Liver (tissue), 9 donors: ENCODE results near the gene TAS2R1. TPM values are rescaled to one million over a fixed set of nuclear protein-coding genes. Genes with fewer than 3 reads are reported as not detected.

Experiments used
- DNase-seq: peaks from one replicate; pipeline ENCODE4 v3.0.0-alpha.2; 2017; ENCODE audit warnings: low spot score
- H3K27ac ChIP-seq, 2 donors: one replicate each; pipeline ENCODE4 v1.7.0; 2013; ENCODE audit warnings: inconsistent platforms in 2 of 2, low read length in 2 of 2, control low read depth in 1 of 2, low read depth in 1 of 2, mild to moderate bottlenecking in 1 of 2
- H3K27me3 ChIP-seq, 4 donors: one replicate each; pipeline versions ENCODE4 v1.6.1 to v1.7.0; 2013; ENCODE audit warnings: low read length in 3 of 4, inconsistent platforms in 1 of 4, mild to moderate bottlenecking in 1 of 4, moderate library complexity in 1 of 4; ENCODE audit not compliant: control insufficient read depth in 4 of 4, insufficient read depth in 4 of 4
- H3K36me3 ChIP-seq, 4 donors: one replicate each; pipeline versions ENCODE4 v1.6.1 to v1.7.0; 2013; ENCODE audit warnings: low read length in 3 of 4, mild to moderate bottlenecking in 3 of 4, low read depth in 1 of 4, moderate library complexity in 1 of 4; ENCODE audit not compliant: control insufficient read depth in 4 of 4, insufficient read depth in 3 of 4
- H3K4me1 ChIP-seq, 4 donors: one replicate each; pipeline versions ENCODE4 v1.6.1 to v1.7.0; 2013; ENCODE audit warnings: low read length in 3 of 4, mild to moderate bottlenecking in 3 of 4, moderate library complexity in 1 of 4; ENCODE audit not compliant: control insufficient read depth in 4 of 4, insufficient read depth in 4 of 4
- H3K4me3 ChIP-seq, 3 donors: one replicate each; pipeline versions ENCODE4 v1.6.1 to v1.7.0; 2013; ENCODE audit warnings: low read length in 3 of 3, control low read depth in 1 of 3, low read depth in 1 of 3, mild to moderate bottlenecking in 1 of 3
- H3K9ac ChIP-seq, 2 donors: one replicate each; pipeline ENCODE4 v1.7.0; 2013; ENCODE audit warnings: low read length in 2 of 2, mild to moderate bottlenecking in 2 of 2, moderate library complexity in 2 of 2, control low read depth in 1 of 2, low read depth in 1 of 2
- H3K9me3 ChIP-seq, 4 donors: one replicate each; pipeline versions ENCODE4 v1.6.1 to v1.7.0; 2013; ENCODE audit warnings: low read length in 3 of 4; ENCODE audit not compliant: control insufficient read depth in 4 of 4
- EGR1 ChIP-seq, 2 donors: IDR thresholded peaks; 2 replicates each; pipeline ENCODE4 v1.6.1; 2016 to 2018; ENCODE audit warnings: antibody characterized with exemption in 2 of 2, low read depth in 2 of 2
- FOXA1 ChIP-seq: IDR thresholded peaks from 2 replicates; pipeline ENCODE4 v1.6.1; 2016; ENCODE audit warnings: antibody characterized with exemption
- FOXA2 ChIP-seq: IDR thresholded peaks from 2 replicates; pipeline ENCODE4 v1.6.1; 2016; ENCODE audit warnings: antibody characterized with exemption
- GABPA ChIP-seq, 2 donors: IDR thresholded peaks in 1 of 2; conservative IDR thresholded peaks in 1 of 2; 2 replicates each; pipeline ENCODE4 v1.6.1; 2016; ENCODE audit warnings: antibody characterized with exemption in 2 of 2, mild to moderate bottlenecking in 1 of 2, moderate library complexity in 1 of 2
- HNF4A ChIP-seq, 2 donors: conservative IDR thresholded peaks; 2 replicates each; pipeline ENCODE4 v1.6.1; 2016; ENCODE audit warnings: antibody characterized with exemption in 2 of 2, mild to moderate bottlenecking in 2 of 2
- HNF4G ChIP-seq: IDR thresholded peaks from 2 replicates; pipeline ENCODE4 v1.6.1; 2016; ENCODE audit warnings: antibody characterized with exemption
- JUND ChIP-seq, 2 donors: IDR thresholded peaks; 2 replicates each; pipeline ENCODE4 v1.6.1; 2016; ENCODE audit warnings: antibody characterized with exemption in 2 of 2
- NR2F2 ChIP-seq: IDR thresholded peaks from 2 replicates; pipeline ENCODE4 v1.6.1; 2016; ENCODE audit warnings: antibody characterized with exemption
- RAD21 ChIP-seq, 2 donors: IDR thresholded peaks; 2 replicates each; pipeline ENCODE4 v1.6.1; 2016; ENCODE audit warnings: antibody characterized with exemption in 2 of 2, mild to moderate bottlenecking in 2 of 2
- RXRA ChIP-seq, 2 donors: IDR thresholded peaks; 2 replicates each; pipeline ENCODE4 v1.6.1; 2017 to 2018; ENCODE audit warnings: antibody characterized with exemption in 2 of 2, mild to moderate bottlenecking in 1 of 2
- SP1 ChIP-seq: IDR thresholded peaks from 2 replicates; pipeline ENCODE4 v1.6.1; 2018; ENCODE audit warnings: antibody characterized with exemption, mild to moderate bottlenecking
- TAF1 ChIP-seq: conservative IDR thresholded peaks from 2 replicates; pipeline ENCODE4 v1.6.1; 2016; ENCODE audit warnings: antibody characterized with exemption, mild to moderate bottlenecking
- YY1 ChIP-seq: IDR thresholded peaks from 2 replicates; pipeline ENCODE4 v1.6.1; 2016; ENCODE audit warnings: antibody characterized with exemption, mild to moderate bottlenecking
- WGBS: extraction: QIAGEN DNeasy Blood & Tissue Kit; methylation state at CpG from one replicate; pipeline ENCODE4 v1.1.7; 2013; 5-methylcytosine and 5-hydroxymethylcytosine counted together
- polyA plus RNA-seq, 2 donors: library from polyadenylated mRNA; stranded (reverse) in 1 of 2; unstranded in 1 of 2; fragments of 200-250 nt in 1 of 2; fragments of >200 nt in 1 of 2; fragmentation: Nextera tagmentation in 1 of 2; extraction: Ambion mirVana in 1 of 2; gene quantifications; one replicate each; pipeline versions ENCODE4 v1.2.1 to v1.2.3, GENCODE V29; 2013 to 2015
- total RNA-seq, 2 donors: library from RNA; depleted of rRNA; stranded (reverse); fragments of >200 nt; gene quantifications; one replicate each; pipeline ENCODE4 v1.2.3, GENCODE V29; 2014
- TF ChIP-seq, protein P1 (sequence below): fragments of 150-350 bp; IDR thresholded peaks from 2 replicates; pipeline ENCODE4 v1.5.1; 2017; ENCODE audit warnings: improper control_type of control experiment, low read depth, low read length; ENCODE audit not compliant: missing input control
- TF ChIP-seq, protein P2 (sequence below): IDR thresholded peaks from 2 replicates; pipeline ENCODE4 v1.6.1; 2016; ENCODE audit warnings: antibody characterized with exemption
- TF ChIP-seq, protein P3 (sequence below): IDR thresholded peaks from 2 replicates; pipeline ENCODE4 v1.6.1; 2016; ENCODE audit warnings: antibody characterized with exemption
- TF ChIP-seq, protein P4 (sequence below): IDR thresholded peaks from 2 replicates; pipeline ENCODE4 v1.6.1; 2016; ENCODE audit warnings: antibody characterized with exemption
- TF ChIP-seq, protein P5 (sequence below): IDR thresholded peaks from 2 replicates; pipeline ENCODE4 v1.6.1; 2016; ENCODE audit warnings: antibody characterized with exemption, mild to moderate bottlenecking
- donor health status: healthy.
- donor health status: healthy.
- donor health status: healthy.
- donor health status: healthy.
- donor health status: healthy.

TAS2R1 gene
- total and polyA plus RNA-seq, 4 donors: not detected

DNA sequence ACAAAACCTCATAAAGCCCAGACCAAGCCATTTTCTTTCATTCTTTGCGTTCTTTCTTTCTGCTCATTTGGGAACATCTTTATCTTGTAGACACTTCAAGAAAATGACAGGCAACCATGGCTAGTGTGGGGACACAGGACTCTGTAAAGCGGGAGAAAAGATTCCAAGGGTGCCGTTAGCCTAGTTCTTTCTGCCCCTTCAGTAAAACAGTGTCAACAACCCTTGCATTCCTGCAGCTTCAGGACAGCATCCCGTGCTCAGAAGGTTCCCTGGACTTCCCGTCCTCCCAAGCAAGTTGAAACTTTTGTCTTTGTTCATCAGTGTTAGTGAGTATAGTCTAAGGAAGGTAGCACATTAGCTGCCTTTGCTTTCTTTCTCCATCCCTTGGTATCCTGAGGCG, 41.9 kb downstream of the TAS2R1 start:
- no peak overlapping the region for H3K4me3 ChIP-seq
- TF ChIP-seq EGR1 (IDR thresholded peaks at IDR 0.05; ENCODE audit: low read depth in 2 of 2): no peak
- TF ChIP-seq HNF4A (conservative IDR thresholded peaks at IDR 0.05): no peak
- TF ChIP-seq TAF1: no peak
- TF ChIP-seq, protein P1, sequence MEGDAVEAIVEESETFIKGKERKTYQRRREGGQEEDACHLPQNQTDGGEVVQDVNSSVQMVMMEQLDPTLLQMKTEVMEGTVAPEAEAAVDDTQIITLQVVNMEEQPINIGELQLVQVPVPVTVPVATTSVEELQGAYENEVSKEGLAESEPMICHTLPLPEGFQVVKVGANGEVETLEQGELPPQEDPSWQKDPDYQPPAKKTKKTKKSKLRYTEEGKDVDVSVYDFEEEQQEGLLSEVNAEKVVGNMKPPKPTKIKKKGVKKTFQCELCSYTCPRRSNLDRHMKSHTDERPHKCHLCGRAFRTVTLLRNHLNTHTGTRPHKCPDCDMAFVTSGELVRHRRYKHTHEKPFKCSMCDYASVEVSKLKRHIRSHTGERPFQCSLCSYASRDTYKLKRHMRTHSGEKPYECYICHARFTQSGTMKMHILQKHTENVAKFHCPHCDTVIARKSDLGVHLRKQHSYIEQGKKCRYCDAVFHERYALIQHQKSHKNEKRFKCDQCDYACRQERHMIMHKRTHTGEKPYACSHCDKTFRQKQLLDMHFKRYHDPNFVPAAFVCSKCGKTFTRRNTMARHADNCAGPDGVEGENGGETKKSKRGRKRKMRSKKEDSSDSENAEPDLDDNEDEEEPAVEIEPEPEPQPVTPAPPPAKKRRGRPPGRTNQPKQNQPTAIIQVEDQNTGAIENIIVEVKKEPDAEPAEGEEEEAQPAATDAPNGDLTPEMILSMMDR: no peak
- TF ChIP-seq HNF4G: no peak
- TF ChIP-seq GABPA (IDR thresholded peaks at IDR 0.05 in 1 of 2, conservative IDR thresholded peaks at IDR 0.05 in 1 of 2): no peak
- TF ChIP-seq FOXA1: no peak
- TF ChIP-seq NR2F2: no peak
- TF ChIP-seq, protein P2, sequence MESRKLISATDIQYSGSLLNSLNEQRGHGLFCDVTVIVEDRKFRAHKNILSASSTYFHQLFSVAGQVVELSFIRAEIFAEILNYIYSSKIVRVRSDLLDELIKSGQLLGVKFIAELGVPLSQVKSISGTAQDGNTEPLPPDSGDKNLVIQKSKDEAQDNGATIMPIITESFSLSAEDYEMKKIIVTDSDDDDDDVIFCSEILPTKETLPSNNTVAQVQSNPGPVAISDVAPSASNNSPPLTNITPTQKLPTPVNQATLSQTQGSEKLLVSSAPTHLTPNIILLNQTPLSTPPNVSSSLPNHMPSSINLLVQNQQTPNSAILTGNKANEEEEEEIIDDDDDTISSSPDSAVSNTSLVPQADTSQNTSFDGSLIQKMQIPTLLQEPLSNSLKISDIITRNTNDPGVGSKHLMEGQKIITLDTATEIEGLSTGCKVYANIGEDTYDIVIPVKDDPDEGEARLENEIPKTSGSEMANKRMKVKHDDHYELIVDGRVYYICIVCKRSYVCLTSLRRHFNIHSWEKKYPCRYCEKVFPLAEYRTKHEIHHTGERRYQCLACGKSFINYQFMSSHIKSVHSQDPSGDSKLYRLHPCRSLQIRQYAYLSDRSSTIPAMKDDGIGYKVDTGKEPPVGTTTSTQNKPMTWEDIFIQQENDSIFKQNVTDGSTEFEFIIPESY: no peak
- TF ChIP-seq SP1: no peak
- no peak for TF ChIP-seq YY1
- TF ChIP-seq JUND (IDR thresholded peaks at IDR 0.05): no peak
- TF ChIP-seq, protein P3, sequence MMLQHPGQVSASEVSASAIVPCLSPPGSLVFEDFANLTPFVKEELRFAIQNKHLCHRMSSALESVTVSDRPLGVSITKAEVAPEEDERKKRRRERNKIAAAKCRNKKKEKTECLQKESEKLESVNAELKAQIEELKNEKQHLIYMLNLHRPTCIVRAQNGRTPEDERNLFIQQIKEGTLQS: no peak
- TF ChIP-seq RAD21 (IDR thresholded peaks at IDR 0.05): no peak
- no peak for TF ChIP-seq RXRA (IDR thresholded peaks at IDR 0.05)
- TF ChIP-seq, protein P4, sequence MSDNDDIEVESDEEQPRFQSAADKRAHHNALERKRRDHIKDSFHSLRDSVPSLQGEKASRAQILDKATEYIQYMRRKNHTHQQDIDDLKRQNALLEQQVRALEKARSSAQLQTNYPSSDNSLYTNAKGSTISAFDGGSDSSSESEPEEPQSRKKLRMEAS: no peak
- TF ChIP-seq, protein P5, sequence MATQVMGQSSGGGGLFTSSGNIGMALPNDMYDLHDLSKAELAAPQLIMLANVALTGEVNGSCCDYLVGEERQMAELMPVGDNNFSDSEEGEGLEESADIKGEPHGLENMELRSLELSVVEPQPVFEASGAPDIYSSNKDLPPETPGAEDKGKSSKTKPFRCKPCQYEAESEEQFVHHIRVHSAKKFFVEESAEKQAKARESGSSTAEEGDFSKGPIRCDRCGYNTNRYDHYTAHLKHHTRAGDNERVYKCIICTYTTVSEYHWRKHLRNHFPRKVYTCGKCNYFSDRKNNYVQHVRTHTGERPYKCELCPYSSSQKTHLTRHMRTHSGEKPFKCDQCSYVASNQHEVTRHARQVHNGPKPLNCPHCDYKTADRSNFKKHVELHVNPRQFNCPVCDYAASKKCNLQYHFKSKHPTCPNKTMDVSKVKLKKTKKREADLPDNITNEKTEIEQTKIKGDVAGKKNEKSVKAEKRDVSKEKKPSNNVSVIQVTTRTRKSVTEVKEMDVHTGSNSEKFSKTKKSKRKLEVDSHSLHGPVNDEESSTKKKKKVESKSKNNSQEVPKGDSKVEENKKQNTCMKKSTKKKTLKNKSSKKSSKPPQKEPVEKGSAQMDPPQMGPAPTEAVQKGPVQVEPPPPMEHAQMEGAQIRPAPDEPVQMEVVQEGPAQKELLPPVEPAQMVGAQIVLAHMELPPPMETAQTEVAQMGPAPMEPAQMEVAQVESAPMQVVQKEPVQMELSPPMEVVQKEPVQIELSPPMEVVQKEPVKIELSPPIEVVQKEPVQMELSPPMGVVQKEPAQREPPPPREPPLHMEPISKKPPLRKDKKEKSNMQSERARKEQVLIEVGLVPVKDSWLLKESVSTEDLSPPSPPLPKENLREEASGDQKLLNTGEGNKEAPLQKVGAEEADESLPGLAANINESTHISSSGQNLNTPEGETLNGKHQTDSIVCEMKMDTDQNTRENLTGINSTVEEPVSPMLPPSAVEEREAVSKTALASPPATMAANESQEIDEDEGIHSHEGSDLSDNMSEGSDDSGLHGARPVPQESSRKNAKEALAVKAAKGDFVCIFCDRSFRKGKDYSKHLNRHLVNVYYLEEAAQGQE: no peak
- no peak for TF ChIP-seq FOXA2
- DNase-seq: no peak
- H3K9ac ChIP-seq: no peak overlapping the region
- WGBS: 71% methylated on average over 6 of the region's 6 CpGs
- H3K36me3 ChIP-seq: no peaks in the 10 kb centered on the region
- no peaks in the 10 kb centered on the region for H3K4me1 ChIP-seq
- no peak overlapping the region for H3K27ac ChIP-seq
- H3K9me3 ChIP-seq: no peaks in the 10 kb centered on the region
- H3K27me3 ChIP-seq: no peaks in the 10 kb centered on the region
